HG02870 (cell line): ENCODE results near the gene DDX56.
A peak's percentile ranks its signal among the peaks of the same experiment; 100 is the strongest.

Experiments used
- ATAC-seq: cut with Tn5 transposase; IDR thresholded peaks from one replicate; pipeline ENCODE4 v1.9.1; 2021; ENCODE audit warnings: mild to moderate bottlenecking, moderate library complexity; ENCODE audit not compliant: unreplicated experiment

Gene DDX56

DNA sequence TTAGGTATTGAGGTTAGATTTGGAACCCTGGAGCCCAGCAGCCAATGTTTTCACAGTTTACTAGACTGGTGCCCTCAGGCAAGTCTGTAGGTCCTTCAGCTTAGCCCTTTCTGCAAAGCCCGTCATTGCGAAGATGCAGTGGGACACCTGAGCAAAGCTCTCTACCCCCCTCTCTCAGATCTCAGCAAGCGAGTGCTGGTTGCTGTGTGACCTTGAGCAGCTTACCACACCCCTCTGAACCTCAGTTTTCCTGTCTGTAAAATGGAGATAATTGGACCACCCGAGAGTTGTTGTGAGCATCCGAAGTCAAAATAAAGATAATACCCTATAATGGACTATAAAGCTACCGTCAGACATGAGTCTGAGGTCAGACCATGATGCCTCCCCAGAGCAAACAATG, 36.3 kb downstream of the DDX56 start:
- no peak for ATAC-seq

DNA sequence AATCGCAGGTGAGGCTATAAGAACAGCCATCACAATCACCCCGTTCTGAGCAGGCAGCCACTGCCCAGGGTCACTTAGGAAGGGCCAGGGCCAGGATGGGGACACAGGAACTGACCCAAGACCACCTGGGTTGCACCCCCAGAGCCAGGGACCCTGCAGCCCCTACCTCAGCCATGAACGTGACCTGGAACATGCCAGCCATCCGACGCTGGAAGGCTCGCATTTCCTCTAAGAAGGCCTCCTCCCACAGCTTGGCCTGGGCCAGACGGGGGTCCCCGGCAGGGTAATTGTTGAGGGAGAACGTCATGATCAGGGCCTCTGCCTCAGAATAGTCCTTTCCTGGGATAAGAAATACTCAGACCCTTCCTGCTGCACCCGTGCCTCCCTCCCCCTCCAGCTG, 37.6 kb downstream of the DDX56 start:
- no peak for ATAC-seq

DNA sequence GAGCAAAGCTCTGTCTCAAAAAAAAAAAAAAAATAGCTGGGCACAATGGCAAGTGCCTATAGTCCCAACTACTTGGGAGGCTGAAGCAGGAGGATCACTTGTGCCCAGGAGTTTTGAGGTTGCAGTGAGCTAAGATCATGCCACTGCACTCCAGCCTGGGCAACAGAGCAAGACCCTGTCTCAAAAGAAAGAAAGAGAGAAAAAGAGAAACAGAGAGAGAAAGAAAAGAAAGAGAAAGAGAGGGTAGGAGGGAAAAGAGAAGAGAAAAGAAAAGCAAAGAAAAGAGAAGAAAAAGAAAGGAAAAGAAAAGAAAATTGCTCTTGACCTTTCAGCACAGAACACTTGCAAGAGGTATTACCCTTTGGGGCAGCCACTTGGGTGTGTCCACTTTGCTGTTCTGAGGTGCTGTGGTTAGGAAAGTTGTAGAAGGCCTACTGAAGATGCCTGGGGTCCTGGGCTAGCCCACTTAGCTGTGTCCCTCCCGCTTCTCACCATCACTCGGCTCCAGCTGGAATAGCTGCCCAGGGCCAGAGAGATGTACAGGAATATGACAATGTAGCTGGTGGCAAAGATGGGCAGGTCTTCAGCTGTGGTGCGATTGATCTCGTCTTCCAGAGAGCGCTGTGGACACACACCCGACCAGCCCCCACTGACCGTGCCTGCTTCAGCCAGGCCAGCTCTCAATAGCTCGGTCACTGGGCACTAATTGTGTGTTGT, 38.2 kb downstream of the DDX56 start:
- no peak for ATAC-seq

DNA sequence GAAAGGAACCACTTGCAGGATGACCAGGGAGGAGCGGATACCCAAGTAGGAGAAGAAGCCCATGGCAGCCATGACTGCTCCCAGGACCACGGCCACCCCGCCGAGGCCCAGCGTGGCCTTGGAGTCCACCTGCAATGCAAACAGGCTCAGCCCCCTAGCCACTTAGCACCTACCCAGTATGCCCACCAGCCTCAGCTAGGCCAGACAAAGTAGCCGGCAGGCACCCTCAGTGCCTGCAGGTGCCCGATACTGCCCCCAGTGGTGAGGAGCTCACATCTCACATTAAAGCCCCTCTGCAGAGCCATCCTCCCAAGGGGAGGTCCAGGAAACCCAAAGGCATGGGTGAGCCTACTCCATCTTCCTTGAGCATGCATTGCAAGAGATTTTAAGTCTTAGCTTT, 39.2 kb downstream of the DDX56 start:
- peak; percentile 47 for ATAC-seq

DNA sequence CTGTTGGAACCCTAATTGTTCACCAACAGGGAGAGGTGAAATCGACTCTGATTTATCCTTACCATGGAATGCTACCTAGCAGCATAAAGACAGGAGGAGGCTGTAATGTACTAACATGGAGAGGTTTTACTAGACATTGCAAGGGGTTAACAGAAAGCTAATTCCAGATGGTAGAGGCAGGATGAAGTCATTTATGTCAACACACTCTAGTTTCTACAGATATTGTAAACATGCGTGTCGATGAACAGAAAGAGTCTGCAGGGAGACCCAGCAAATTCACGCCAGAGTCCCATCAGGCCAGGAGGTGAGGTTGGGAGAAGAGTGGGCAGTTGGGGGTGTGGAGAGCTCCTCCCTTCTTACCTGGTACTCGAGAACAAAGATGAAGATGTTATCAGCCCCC, 39.6 kb downstream of the DDX56 start:
- no peak for ATAC-seq

DNA sequence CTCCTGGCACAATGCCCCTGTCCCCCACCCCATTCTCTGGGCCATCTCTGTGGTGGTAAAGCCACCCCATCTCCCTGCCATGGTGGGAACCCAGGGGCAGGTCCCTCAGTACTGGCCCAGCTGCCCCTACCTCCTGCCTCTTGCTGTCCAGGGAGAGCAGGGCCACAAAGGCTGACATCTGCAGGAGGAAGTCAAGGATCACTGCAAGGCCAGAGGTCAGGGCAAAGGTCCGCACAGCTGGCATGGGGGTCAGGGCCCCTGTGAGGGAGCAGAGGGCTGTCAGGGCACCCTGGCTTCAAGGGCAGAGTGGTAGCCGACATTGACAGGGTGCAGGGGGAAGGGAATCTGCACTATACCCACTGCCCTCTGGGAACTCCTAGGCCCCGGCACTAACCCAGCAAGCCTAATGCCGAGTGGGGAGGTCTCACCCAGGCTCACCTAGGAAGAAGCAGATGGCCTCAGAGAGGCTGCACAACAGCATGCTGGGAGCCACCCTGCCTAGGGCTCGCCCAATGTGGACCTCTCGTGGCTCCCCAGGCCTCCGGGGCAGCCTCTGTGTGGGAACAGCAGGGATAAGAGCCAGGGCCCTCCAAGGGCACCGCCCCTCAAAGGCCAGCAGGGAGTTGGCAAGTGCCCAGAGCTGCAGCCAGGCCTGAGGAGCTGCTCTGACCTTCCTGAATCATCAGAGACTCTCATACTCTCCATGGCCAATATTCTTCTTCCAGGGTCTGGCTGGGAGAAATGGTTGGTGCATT, 40.2 kb downstream of the DDX56 start:
- ATAC-seq: no peak

DNA sequence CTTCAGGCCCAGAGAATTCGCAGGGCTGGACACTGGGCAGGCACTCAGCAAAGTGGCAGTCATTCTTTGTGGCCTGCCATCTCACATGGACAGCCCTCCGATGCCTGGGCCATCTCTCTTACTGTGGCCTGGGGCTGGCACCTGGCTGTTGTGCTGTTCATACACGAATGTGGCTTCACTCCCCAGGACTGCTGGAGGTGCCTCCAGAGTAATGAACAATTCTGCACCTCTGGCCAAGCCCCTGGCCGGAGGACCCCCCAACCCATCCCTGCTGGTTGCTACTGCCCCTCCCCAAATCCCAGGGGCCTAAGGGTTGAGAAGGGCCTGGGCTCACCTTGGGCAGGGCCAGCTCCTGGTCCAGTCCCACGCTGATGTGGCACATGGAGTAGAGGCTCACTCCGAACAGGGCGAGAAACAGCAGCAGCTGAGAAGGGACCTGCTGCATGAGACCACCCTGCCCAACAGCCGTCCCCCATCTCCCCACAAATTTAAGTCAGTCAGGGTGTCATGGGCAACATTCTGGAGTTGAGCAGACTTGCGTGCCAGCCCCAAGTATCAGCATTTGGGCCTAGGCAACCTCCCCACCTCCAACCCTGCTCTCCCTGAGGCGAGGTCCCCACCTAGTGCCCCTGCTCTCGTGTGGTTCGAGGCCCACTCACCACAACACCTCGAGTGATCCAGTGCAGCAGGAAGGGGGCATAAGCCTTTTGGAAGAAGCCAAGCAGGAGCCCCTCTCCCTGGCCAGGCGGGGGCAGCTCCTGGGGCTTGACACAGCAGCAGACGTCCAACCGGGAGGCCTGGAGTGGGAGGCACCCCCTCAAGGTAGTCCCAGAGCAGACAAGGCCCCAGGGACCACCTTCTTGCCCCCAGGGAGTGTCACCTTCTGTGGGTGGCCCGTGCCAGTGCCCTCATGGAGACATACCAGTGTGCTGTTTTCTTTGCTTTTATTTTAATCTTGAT, 42.0 kb downstream of the DDX56 start:
- no peak for ATAC-seq

DNA sequence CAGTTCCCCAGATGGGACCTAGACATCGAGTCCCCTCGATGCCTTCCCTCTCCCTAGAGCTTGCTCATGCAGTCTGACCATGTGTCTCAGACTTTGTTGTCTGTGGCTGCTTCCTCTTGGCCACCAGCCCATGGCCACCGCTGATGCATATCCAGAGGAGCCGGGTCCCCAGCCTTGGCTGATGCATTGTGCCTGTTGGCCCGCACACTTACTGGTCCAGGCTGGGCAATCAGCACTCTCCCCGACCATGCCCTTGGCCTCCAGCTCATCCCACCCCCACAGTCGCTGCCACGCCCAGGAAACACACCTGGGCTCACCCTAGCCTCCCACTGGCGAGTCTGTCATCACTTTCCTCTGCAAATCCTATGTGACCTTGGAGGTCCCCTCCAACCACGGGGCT, 42.7 kb downstream of the DDX56 start:
- no peak for ATAC-seq

DNA sequence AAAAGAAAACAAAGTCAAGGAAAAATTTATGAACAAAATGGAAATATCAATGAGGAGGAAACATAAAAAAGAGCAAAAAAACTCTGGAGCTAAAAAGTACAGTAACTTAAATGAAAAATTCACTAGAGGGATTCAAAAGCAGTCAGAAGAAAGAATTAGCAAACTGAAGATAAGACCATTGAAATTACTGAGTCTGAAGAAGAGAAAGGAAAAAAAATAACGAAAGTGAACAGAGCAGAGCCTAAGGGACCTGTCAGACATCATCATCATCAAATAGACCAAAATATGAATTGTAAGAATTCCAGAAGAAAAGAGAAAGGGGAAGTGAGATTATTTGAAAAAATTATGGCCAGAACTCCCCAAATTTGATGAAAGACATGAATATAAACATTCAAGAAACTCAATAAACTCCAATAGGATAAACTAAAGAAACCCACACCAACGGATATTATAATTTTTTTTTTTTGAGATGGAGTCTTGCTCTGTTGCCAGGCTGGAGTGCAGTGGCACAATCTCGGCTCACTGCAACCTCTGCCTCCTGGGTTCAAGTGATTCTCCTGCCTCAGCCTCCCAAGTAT, 48.8 kb downstream of the DDX56 start:
- ATAC-seq: no peak

DNA sequence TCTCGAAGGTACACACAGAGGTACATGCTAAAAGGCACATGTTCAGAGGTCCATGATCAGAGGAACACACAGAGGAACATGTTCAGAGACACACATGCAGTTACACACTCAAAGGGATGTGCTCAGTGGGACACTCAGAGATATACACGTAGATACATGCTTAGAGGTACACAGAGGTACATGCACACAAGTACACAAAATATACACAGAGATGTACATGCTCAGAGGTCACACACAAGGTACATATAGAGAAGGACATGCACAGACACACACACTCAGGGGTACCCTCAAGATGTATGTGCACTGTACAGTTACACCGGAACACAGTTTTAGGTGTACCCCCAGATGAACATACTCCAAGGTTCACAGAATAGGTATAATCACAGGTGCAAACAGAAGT, 51.4 kb downstream of the DDX56 start:
- no peak for ATAC-seq

DNA sequence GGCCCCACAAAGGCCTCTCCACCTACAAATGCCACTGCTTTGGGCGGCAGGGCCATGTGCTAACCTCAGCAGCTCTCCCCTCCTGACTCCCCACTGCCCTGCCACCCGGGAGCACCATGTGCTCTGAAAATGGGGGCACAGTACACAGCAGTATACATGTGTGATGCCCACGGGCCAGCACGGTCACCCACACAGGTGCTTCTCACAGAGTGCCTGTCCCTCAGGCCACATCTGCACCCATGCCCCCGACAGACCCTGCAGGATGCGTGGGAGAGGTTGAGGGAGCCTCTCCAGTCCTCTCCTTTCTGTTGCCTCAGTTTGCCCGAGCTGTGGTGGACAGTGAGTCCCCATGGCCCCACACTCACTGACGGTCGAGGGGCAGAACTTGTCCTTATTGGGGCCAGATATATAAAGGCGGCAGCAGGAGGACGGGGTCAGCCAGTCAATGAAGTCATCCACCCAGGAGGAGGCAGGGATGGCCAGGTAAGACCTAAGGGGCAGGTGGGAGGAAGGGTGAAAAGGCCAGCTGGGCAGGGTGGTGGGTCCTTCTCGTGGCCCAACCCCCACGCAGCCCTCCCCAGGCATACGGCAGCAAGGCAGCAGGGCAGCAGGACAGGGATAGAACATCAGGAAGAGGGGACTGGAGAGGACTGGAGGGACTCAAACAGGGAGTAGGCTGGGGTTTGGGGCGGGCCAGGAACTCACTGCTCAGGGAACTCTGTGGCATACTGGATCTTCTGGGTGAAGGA, 52.2 kb downstream of the DDX56 start:
- ATAC-seq: no peak

DNA sequence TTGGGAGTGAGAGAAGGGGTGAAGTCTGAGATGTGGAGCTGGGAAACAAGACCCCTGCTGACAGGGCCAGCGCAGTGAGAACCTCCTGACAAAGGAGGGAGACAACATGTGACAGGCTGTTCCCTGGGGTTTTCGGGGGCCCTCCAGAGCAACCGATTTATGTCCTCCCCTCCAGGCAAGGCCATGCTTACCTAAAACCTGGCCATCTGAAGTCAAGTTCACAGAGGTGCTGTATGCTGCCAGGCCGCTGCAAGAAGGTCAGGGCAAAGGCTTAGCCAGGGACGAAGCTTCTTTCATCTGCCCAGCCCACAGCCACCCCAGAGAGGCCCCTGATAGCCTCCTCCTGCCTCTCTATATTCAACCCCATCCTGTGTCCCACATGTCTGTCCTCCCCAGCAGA, 53.1 kb downstream of the DDX56 start:
- no peak for ATAC-seq

DNA sequence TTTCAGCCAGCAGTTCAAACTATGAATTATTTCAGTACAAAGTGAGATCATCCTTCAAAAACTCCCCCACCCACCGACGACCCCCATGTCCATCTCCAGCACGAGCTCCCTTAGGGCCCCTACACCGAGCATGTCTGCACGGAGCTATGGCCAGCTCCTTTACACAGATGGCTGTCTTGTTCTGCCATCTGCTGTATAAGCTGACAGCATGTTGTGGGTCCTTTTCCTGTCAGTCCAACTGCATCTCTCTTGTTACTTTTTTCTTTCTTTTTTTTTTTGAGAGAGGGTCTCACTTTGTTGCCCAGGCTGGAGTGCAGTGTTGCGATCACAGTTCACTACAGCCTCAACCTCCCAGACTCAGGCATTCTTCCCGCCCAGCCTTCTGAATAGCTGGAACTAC, 54.2 kb downstream of the DDX56 start:
- ATAC-seq: no peak

DNA sequence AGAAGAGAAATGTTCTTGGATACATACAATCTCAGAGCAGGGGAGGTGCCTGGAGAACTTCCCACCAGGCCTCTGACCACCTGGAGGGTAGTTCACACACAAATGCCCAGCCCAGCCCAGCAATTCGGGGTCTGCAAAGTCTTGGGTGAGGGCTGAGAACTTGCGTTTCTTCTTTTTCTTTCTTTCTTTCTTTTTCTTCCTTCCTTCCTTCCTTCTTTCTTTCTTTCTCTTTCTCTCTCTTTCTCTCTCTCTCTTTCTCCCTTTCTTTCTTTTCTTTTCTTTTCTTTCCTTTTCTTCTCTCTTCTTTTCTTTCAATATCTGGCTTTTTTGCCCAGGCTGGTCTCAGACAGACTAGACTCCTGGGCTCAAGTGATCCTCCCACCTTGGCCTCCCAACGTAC, 54.9 kb downstream of the DDX56 start:
- no peak for ATAC-seq

DNA sequence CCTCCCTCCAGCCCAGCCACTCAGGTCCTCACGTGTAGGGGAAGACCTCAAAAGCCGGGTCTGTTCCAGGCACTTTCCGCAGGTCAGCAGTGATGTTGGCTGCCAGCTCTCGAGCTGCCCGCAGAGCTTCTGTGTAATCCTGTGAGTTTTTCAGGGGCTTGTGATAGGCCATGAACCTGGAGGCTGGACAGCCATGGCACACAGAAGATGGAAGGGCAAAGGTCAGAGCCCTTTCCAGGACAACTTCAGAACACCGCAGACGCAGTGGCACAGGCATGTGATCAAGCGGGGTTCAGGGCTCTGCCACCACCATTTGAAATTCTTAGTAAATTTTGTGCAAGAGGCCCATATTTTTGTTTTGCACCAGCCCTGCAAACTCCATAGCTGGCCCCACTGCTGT, 56.5 kb downstream of the DDX56 start:
- no peak for ATAC-seq
